Subcutaneous abdominal adipose tissue (tissue), 5 donors: ENCODE data around the gene ADORA3.

Experiments used
- H3K27ac ChIP-seq: one replicate; pipeline ENCODE4 v1.7.0; 2013; ENCODE audit warnings: low read depth, mild to moderate bottlenecking, inconsistent platforms, low read length, moderate library complexity
- H3K27me3 ChIP-seq, 5 donors: one replicate each; pipeline ENCODE4 v1.7.0; 2013; ENCODE audit warnings: low read length in 5 of 5, inconsistent platforms in 1 of 5; ENCODE audit not compliant: control insufficient read depth in 5 of 5, insufficient read depth in 4 of 5
- H3K36me3 ChIP-seq, 5 donors: one replicate each; pipeline ENCODE4 v1.7.0; 2013; ENCODE audit warnings: low read length in 5 of 5; ENCODE audit not compliant: control insufficient read depth in 5 of 5, insufficient read depth in 5 of 5
- H3K4me1 ChIP-seq, 5 donors: one replicate each; pipeline ENCODE4 v1.7.0; 2013; ENCODE audit warnings: low read length in 5 of 5, mild to moderate bottlenecking in 3 of 5, moderate library complexity in 1 of 5; ENCODE audit not compliant: control insufficient read depth in 5 of 5, insufficient read depth in 5 of 5
- H3K4me3 ChIP-seq, 5 donors: one replicate each; pipeline ENCODE4 v1.7.0; 2013; ENCODE audit warnings: low read length in 5 of 5, low read depth in 1 of 5
- H3K9ac ChIP-seq, 5 donors: one replicate each; pipeline ENCODE4 v1.7.0; 2013; ENCODE audit warnings: low read length in 5 of 5, mild to moderate bottlenecking in 4 of 5, moderate library complexity in 3 of 5
- H3K9me3 ChIP-seq, 5 donors: one replicate each; pipeline ENCODE4 v1.7.0; 2013; ENCODE audit warnings: low read length in 5 of 5; ENCODE audit not compliant: control insufficient read depth in 5 of 5
- donor health status: healthy.
- donor health status: healthy.
- donor health status: healthy.
- donor health status: healthy.
- donor health status: healthy.

ADORA3 gene

GRCh38 chr1:111490220-111490619 lies 13.2 kb downstream of the ADORA3 start:
- H3K9me3 ChIP-seq, result no peaks in the 10 kb centered on the region
- no peak overlapping the region for H3K4me3 ChIP-seq
- no peak overlapping the region for H3K9ac ChIP-seq
- peaks cover 0 to 18% (median 6%) of the 10 kb centered on the region in 5 donors for H3K4me1 ChIP-seq
- no peaks in the 10 kb centered on the region for H3K36me3 ChIP-seq
- H3K27ac ChIP-seq, result no peak overlapping the region
- H3K27me3 ChIP-seq, result no peaks in the 10 kb centered on the region

- Histone ChIP-seq H3K9me3 (no peaks in the 10 kb centered on the region), H3K4me3 (no peak overlapping the region), H3K9ac (no peak overlapping the region), H3K27ac (no peak overlapping the region), H3K27me3 (no peaks in the 10 kb centered on the region), H3K4me1 (peaks cover 0 to 18% (median 6%) of the 10 kb centered on the region in 5 donors), H3K36me3 (no peaks in the 10 kb centered on the region)
These were observed 13.8 kb downstream of the ADORA3 start for GRCh38 chr1:111489604-111490003.

- no peak overlapping the region for H3K27ac ChIP-seq
- no peak overlapping the region for H3K9ac ChIP-seq
- no peaks in the 10 kb centered on the region for H3K9me3 ChIP-seq
- H3K4me1 ChIP-seq, result peaks cover 0 to 18% (median 6%) of the 10 kb centered on the region in 5 donors
- H3K27me3 ChIP-seq, result no peaks in the 10 kb centered on the region
- H3K36me3 ChIP-seq, result no peaks in the 10 kb centered on the region
- H3K4me3 ChIP-seq, result no peak overlapping the region
These were observed 14.8 kb downstream of the ADORA3 start for GRCh38 chr1:111488669-111489068.

GRCh38 chr1:111487133-111487532 lies 16.3 kb downstream of the ADORA3 start:
- Histone ChIP-seq H3K27me3 (no peaks in the 10 kb centered on the region), H3K9me3 (no peaks in the 10 kb centered on the region), H3K9ac (no peak overlapping the region), H3K4me1 (peaks cover 0 to 22% (median 6%) of the 10 kb centered on the region in 5 donors), H3K27ac (no peak overlapping the region), H3K4me3 (no peak overlapping the region), H3K36me3 (no peaks in the 10 kb centered on the region)

GRCh38 chr1:111486431-111486830 lies 17.0 kb downstream of the ADORA3 start:
- Histone ChIP-seq H3K4me3 (no peak overlapping the region), H3K27ac (no peak overlapping the region), H3K9ac (no peak overlapping the region), H3K4me1 (peaks cover 0 to 27% (median 10%) of the 10 kb centered on the region in 5 donors), H3K9me3 (no peaks in the 10 kb centered on the region), H3K27me3 (no peaks in the 10 kb centered on the region), H3K36me3 (no peaks in the 10 kb centered on the region)

- H3K36me3 ChIP-seq, result no peaks in the 10 kb centered on the region
- H3K4me1 ChIP-seq, result peaks cover 0 to 20% (median 6%) of the 10 kb centered on the region in 5 donors
- H3K27ac ChIP-seq, result no peak overlapping the region
- H3K4me3 ChIP-seq, result no peak overlapping the region
- H3K9ac ChIP-seq, result no peak overlapping the region
- no peaks in the 10 kb centered on the region for H3K27me3 ChIP-seq
- H3K9me3 ChIP-seq, result no peaks in the 10 kb centered on the region
These were observed 18.9 kb downstream of the ADORA3 start for GRCh38 chr1:111484391-111485026.

- Histone ChIP-seq H3K4me1 (peaks cover 0 to 15% (median 6%) of the 10 kb centered on the region in 5 donors), H3K27ac (no peak overlapping the region), H3K9me3 (no peaks in the 10 kb centered on the region), H3K4me3 (no peak overlapping the region), H3K9ac (no peak overlapping the region), H3K36me3 (no peaks in the 10 kb centered on the region), H3K27me3 (no peaks in the 10 kb centered on the region)
These were observed 19.6 kb downstream of the ADORA3 start for GRCh38 chr1:111483876-111484275.

GRCh38 chr1:111483166-111483565 lies 20.3 kb downstream of the ADORA3 start:
- H3K9me3 ChIP-seq, result no peaks in the 10 kb centered on the region
- no peak overlapping the region for H3K4me3 ChIP-seq
- H3K36me3 ChIP-seq, result peaks cover 0 to 4% (median under 1%) of the 10 kb centered on the region in 5 donors
- H3K4me1 ChIP-seq, result peaks cover 0 to 12% (median 6%) of the 10 kb centered on the region in 5 donors
- H3K9ac ChIP-seq, result no peak overlapping the region
- H3K27me3 ChIP-seq, result no peaks in the 10 kb centered on the region
- H3K27ac ChIP-seq, result no peak overlapping the region

- Histone ChIP-seq H3K27me3 (no peaks in the 10 kb centered on the region), H3K27ac (no peak overlapping the region), H3K9ac (peak overlapping the region in 1 of 5 donors; percentile 16), H3K4me1 (peaks cover 2 to 27% (median 12%) of the 10 kb centered on the region in 5 donors), H3K4me3 (no peak overlapping the region), H3K36me3 (peaks cover 0 to 10% (median 2%) of the 10 kb centered on the region in 5 donors), H3K9me3 (no peaks in the 10 kb centered on the region)
These were observed 21.8 kb downstream of the ADORA3 start for GRCh38 chr1:111481387-111482221.

GRCh38 chr1:111480674-111481073 lies 22.8 kb downstream of the ADORA3 start:
- Histone ChIP-seq H3K4me3 (no peak overlapping the region), H3K4me1 (peaks cover 2 to 36% (median 13%) of the 10 kb centered on the region in 5 donors), H3K9ac (no peak overlapping the region), H3K9me3 (no peaks in the 10 kb centered on the region), H3K27ac (no peak overlapping the region), H3K36me3 (peaks cover 0 to 10% (median 2%) of the 10 kb centered on the region in 5 donors), H3K27me3 (no peaks in the 10 kb centered on the region)
